Cortex of kidney (tissue), 1 donor: ENCODE results near the gene EDDM13.
"Not testable (repeated sequence)": the region's sequence is repeated elsewhere in the genome, so short reads cannot be mapped to it uniquely, and the experiment has no call there.

ENCODE experiments used
- DNase-seq: peaks from one replicate; lab custom pipeline; 2025; lab: John Stamatoyannopoulos, UW

The EDDM13 gene, protein sequence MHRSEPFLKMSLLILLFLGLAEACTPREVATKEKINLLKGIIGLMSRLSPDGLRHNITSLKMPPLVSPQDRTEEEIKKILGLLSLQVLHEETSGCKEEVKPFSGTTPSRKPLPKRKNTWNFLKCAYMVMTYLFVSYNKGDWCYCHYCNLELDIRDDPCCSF

GRCh38 chr19:56272161-56272798 is at the start of gene EDDM13:
Gene EDDM13, plus strand, starts transcription at chr19:56272748. Its CDS starts 87 bp downstream, at chr19:56272835.
- DNase-seq: no peak

DNA sequence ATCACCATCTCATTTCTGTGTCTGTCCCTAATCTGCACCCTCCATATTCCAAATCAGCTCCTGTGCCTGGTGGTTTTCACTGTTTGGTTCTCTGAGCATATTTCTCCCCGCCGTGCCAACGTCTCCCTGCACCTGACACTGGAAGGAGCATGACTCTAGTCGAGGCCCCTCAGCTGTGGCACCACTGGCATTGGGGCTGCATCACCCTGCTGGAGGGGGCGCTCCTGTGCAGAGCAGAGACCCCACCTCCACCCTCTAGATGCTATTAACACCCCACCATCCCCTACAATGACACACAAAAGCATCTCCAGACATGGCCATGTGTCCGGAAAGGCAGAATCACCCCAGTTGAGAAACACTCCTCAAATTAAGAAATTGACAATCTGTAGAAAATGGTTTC is 49.6 kb upstream of the EDDM13 start:
- DNase-seq: no peak

- DNase-seq: no peak
These were observed 49.1 kb upstream of the EDDM13 start for GRCh38 chr19:56223481-56223880.

DNA sequence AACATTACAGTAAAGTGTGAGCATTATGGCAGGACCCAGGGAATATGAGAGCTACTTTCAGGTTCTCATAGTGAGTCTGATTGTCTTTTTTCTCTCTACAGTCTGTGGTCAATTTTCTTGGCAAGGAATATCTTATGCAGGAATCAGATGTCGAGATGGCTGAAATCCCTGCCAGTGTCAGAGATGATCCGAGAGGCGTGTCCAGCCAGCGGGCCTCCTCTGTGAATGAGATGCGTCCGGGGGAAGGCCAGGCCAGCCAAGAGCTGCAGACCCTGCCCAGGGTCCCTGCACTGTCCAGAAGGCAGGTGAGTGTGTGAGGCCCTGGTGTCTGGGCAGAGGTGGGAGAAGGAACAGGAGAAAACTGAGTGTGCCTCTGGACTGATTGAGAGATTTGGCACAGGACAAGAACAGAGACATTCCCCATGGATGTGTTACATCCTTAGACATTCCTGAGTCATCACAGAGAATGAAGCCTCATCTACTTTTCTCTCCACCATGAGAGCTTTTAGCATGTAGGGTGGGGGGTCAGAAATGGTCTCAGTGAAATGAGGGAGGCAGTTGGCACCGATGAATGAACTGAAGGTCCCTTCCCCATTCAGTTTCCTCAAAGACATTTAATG is 27.3 kb upstream of the EDDM13 start:
- DNase-seq: no peak

DNA sequence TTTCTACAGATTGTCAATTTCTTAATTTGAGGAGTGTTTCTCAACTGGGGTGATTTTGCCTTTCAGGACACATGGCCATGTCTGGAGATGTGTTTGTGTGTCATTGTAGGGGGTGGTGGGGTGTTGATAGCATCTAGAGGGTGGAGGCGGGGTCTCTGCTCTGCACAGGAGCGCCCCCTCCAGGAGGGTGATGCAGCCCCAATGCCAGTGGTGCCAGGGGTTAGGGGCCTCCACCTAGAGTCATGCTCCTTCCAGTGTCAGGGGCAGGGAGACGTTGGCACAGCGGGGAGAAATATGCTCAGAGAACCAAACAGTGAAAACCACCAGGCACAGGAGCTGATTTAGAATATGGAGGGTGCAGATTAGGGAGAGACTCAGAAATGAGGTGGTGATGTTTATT is 26.8 kb upstream of the EDDM13 start:
- DNase-seq: not testable (repeated sequence)

- DNase-seq: not testable (repeated sequence)
These were observed 23.7 kb upstream of the EDDM13 start for GRCh38 chr19:56248736-56249338.

GRCh38 chr19:56252699-56253422 is 19.7 kb upstream of the EDDM13 start:
- DNase-seq: no peak

- no peak for DNase-seq
These were observed 18.8 kb upstream of the EDDM13 start for GRCh38 chr19:56253737-56254136.

DNA sequence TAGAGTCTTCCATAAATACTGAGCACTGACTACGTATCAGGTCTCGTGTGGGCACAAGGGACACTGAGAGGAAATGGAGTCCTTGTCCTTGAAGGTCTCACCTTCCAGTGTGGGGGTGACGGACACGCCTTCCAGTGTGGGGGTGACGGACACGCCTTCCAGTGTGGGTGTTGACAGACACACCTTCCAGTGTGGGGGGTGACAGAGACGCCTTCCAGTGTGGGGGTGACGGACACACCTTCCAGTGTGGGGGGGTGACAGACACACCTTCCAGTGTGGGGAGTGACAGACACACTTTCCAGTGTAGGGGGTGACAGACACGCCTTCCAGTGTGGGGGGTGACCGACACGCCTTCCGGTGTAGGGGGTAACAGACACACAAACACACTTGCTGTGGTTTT is 14.3 kb upstream of the EDDM13 start:
- DNase-seq: no peak

- no peak for DNase-seq
These were observed 11.4 kb upstream of the EDDM13 start for GRCh38 chr19:56261145-56261544.

- DNase-seq: not testable (repeated sequence)
These were observed 10.6 kb upstream of the EDDM13 start for GRCh38 chr19:56261932-56262331.

DNA sequence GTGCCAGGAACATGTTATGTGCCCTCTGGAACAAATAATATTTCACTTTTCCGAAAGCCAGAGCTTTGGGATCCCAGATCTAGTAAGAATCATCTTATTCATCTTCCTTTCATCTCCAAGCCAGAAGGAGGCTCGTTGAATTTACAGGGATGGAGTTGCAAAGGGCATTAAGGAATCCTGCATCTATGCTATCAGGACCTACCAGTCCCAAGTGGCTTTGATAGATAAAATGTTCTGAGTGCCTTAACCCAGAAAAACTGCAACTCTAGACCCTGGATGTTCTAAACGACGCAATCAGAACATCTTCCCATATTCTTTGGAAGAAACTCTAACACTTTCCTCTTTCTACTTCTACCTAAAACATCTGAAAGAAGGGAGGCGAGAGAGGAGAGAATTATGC is 9.2 kb upstream of the EDDM13 start:
- no peak for DNase-seq

DNA sequence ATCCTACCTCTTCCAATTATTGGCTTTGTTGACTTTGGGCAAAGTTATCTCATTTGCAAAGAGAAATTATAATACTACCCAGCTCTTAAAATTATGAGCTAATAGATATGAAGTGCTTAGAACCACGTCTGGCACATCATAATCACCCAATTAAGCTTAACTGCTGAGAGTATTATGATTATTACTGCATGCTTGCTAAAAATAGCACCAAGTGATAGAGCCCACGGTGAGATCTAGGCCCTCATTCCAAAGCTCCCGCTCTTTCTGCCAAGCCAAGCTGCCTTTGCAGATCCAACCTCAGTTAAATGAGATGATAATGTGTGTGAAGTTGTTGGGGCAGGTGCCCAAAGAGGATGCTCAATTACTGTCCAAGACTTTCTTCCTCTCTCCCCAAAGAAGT is 6.5 kb upstream of the EDDM13 start:
- DNase-seq: no peak

GRCh38 chr19:56269348-56269747 is 3.2 kb upstream of the EDDM13 start:
- no peak for DNase-seq

DNA sequence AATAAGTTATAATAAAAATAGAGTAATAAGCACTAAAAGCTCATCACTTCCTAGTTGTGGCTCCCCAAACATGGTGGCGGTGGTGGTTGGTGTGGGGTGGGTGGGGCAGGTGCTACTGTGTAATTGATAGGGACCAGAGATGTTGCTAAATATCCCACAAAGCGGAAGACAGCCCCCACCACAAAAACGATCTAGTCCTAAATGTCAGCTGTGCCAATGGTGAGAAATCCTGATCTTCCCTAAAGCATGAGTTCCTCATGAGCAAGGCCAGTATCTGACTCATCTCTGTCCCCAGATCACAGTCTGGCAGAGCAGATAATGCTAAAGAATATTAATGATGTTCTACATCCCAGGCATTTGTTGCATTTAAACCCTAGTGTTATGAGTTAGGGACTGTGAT is 1.9 kb upstream of the EDDM13 start:
- no peak for DNase-seq

GRCh38 chr19:56271151-56271550 is 1.4 kb upstream of the EDDM13 start:
- no peak for DNase-seq

DNA sequence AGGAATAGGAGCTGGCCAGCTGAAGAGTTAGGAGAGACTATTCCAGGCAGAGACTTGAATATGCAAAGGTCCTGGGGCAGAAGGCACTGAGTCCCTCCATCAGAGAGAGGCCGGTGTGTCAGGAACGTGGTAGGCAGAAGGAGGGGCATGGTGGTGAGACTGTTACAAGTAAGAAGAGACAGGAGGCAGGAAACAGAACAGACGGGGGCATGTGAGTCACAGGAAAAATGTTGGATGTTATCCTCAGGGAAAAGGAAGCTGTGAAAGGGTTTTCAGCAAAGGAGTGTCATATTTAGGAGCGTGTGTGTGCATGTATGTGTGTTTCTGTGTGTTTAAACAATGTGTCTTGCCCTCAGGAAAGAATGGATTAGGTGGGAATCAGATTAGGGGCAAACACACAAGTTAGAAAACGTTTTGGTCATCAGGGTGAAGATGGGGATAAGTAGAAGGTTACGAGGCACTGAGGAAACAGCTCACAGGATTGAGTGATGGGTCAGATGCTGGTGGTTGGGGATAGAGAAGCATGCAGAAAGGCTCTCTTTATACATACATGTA is 1.1 kb downstream of the EDDM13 start:
- no peak for DNase-seq

GRCh38 chr19:56282809-56283208 is 10.3 kb downstream of the EDDM13 start:
- DNase-seq: no peak

- DNase-seq: no peak
These were observed 12.2 kb downstream of the EDDM13 start for GRCh38 chr19:56284746-56285145.

DNA sequence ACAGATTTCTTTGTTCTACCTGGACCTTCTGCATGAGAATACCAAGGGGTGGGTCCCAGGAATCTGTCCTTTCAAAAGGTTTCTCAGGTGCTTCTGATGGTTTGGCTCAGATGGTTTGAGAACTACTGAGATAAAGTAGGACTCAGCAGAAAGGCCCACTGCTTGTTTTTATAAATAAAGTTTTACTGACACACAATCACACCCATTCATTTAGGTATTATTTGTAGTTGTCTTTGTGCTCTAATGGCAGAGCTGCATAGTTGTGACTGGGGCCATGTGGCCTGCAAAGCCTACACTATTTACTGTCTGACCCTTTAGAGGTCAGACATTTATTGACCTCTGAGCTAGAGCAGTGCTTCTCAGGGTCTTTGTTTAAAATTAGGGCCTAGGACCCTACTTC is 17.6 kb downstream of the EDDM13 start:
- no peak for DNase-seq

GRCh38 chr19:56291867-56292266 is 19.3 kb downstream of the EDDM13 start:
- DNase-seq: no peak

DNA sequence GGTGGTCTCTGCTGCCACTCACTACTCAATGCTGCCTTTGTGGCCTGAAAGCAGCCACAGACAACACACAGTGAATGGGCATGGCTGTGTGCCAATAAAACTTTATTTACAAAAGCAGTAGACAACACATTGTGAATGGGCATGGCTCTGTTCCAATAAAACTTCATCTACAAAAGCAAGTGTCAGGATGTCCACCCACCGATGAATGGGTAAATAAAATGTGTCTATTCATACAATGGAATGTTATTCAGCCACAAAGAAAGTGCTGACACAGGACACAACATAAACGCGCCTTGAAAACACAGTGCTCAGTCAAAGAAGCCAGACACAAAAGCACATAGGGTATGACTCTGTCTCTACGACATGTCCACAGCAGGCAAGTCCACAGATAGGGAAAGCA is 22.0 kb downstream of the EDDM13 start:
- no peak for DNase-seq
